C4-2B (cell line): ENCODE results near the gene CTDSPL.

Source experiments
- H3K27ac ChIP-seq: fragments of 450-650 bp; 2 replicates; pipeline ENCODE4 v1.5.1; 2017
- CTCF ChIP-seq: fragments of 450-650 bp; conservative IDR thresholded peaks from 2 replicates; pipeline ENCODE4 v1.5.1; 2017; ENCODE audit warnings: mild to moderate bottlenecking
- ZFX ChIP-seq: fragments of 450-650 bp; IDR thresholded peaks from 2 replicates; pipeline ENCODE4 v1.6.1; 2017

The CTDSPL gene

GRCh38 chr3:37855363-37855970 lies 6.2 kb upstream of the CTDSPL start:
- H3K27ac ChIP-seq = no peak overlapping the region; the same call in 1 of the 2 replicates
- TF ChIP-seq ZFX (no peak), CTCF (peak; percentile 91)

GRCh38 chr3:37856381-37856780 lies 5.3 kb upstream of the CTDSPL start:
- H3K27ac ChIP-seq = no peak overlapping the region

GRCh38 chr3:37858742-37859141 lies 2.9 kb upstream of the CTDSPL start:
- TF ChIP-seq CTCF (no peak), ZFX (no peak)

More at GRCh38 chr3:37856381-37856780, 5.3 kb upstream of the CTDSPL start:
- no peak for TF ChIP-seq ZFX
- TF ChIP-seq CTCF = no peak

GRCh38 chr3:37859354-37859753 lies 2.3 kb upstream of the CTDSPL start:
- peak overlapping the region; percentile 96 for H3K27ac ChIP-seq
- TF ChIP-seq ZFX (no peak), CTCF (no peak)

More at GRCh38 chr3:37858742-37859141, 2.9 kb upstream of the CTDSPL start:
- H3K27ac ChIP-seq = no peak overlapping the region

- TF ChIP-seq CTCF (no peak), ZFX (no peak)
- peak overlapping the region; percentile 96 for H3K27ac ChIP-seq
Observed at GRCh38 chr3:37859908-37860199, 1.8 kb upstream of the CTDSPL start.

GRCh38 chr3:37862219-37862902 lies 681 bp downstream of the CTDSPL start:
- TF ChIP-seq CTCF (no peak), ZFX (no peak)
- H3K27ac ChIP-seq = peak overlapping the region; percentile 96

GRCh38 chr3:37862903-37863815 lies 1.5 kb downstream of the CTDSPL start:
- no peak for TF ChIP-seq CTCF
- TF ChIP-seq ZFX = no peak
- H3K27ac ChIP-seq = peak overlapping the region; percentile 96
